Endodermal cell (in vitro differentiated cells): ENCODE results near the gene MARK4. TPM values are rescaled to one million over a fixed set of nuclear protein-coding genes. Genes with fewer than 3 reads are reported as not detected.

Experiments
- DNase-seq: peaks from one replicate; pipeline ENCODE4 v3.0.0-alpha.2; 2017
- H3K27ac ChIP-seq: 2 replicates; pipeline ENCODE4 v1.5.1; 2013; ENCODE audit warnings: mild to moderate bottlenecking, low read depth, low read length, moderate library complexity
- H3K27me3 ChIP-seq: 2 replicates; pipeline ENCODE4 v1.6.1; 2013; ENCODE audit warnings: mild to moderate bottlenecking, low read length, moderate library complexity; ENCODE audit not compliant: insufficient read depth, control insufficient read depth, poor library complexity, severe bottlenecking
- H3K36me3 ChIP-seq: 2 replicates; pipeline ENCODE4 v1.7.0; 2013; ENCODE audit warnings: mild to moderate bottlenecking, low read length, moderate library complexity; ENCODE audit not compliant: control insufficient read depth, insufficient read depth
- H3K4me1 ChIP-seq: one replicate; pipeline ENCODE4 v1.7.0; 2013; ENCODE audit warnings: low read length; ENCODE audit not compliant: control insufficient read depth, insufficient read depth
- H3K4me3 ChIP-seq: 2 replicates; pipeline ENCODE4 v1.5.1; 2013; ENCODE audit warnings: mild to moderate bottlenecking, low read length, moderate library complexity
- H3K9ac ChIP-seq: 2 replicates; pipeline ENCODE4 v1.6.1; 2013; ENCODE audit warnings: mild to moderate bottlenecking, low read length, moderate library complexity; ENCODE audit not compliant: poor library complexity, severe bottlenecking; ENCODE audit errors: extremely low read depth
- H3K9me3 ChIP-seq: 2 replicates; pipeline ENCODE4 v1.6.1; 2013; ENCODE audit warnings: mild to moderate bottlenecking, low read length, moderate library complexity; ENCODE audit not compliant: control insufficient read depth
- H3K27ac Mint-ChIP-seq: 2 replicates; pipeline ENCODE4 v1.8.0; 2020; ENCODE audit warnings: mixed read lengths
- H3K27me3 Mint-ChIP-seq: 2 replicates; pipeline ENCODE4 v1.8.0; 2021; ENCODE audit warnings: mild to moderate bottlenecking, mixed read lengths; ENCODE audit not compliant: insufficient read depth
- H3K36me3 Mint-ChIP-seq: 2 replicates; pipeline ENCODE4 v1.8.0; 2020; ENCODE audit warnings: low read depth, mixed read lengths
- H3K4me1 Mint-ChIP-seq: 2 replicates; pipeline ENCODE4 v1.8.0; 2020; ENCODE audit warnings: mixed read lengths
- H3K4me3 Mint-ChIP-seq: 2 replicates; pipeline ENCODE4 v1.8.0; 2020; ENCODE audit warnings: mild to moderate bottlenecking, moderate library complexity, mixed read lengths
- H3K9me3 Mint-ChIP-seq: 2 replicates; pipeline ENCODE4 v1.8.0; 2020; ENCODE audit warnings: mild to moderate bottlenecking, mixed read lengths
- CTCF ChIP-seq: fragments of 200-600 bp; sonication (generic); conservative IDR thresholded peaks from 2 replicates; pipeline ENCODE4 v1.5.0; 2021; ENCODE audit warnings: antibody characterized with exemption, mild to moderate bottlenecking
- WGBS, 2 experiments: methylation state at CpG; one replicate each; pipeline versions ENCODE4 v1.1.5 to v1.1.7; 2013; ENCODE audit warnings: missing lambda C conversion rate in 2 of 2, mixed read lengths in 1 of 2; ENCODE audit not compliant: insufficient coverage in 1 of 2, insufficient read length in 1 of 2; 5-methylcytosine and 5-hydroxymethylcytosine counted together
- total RNA-seq, 2 donors: library from RNA; stranded (reverse); fragmentation: NEBNext Ultra II Directional in 1 of 2; extraction: Animal tissue kit (Norgen Biotek cat#: 25700) in 1 of 2; gene quantifications; 2 replicates in 1 of 2; 3 replicates in 1 of 2; pipeline ENCODE4 v1.2.1, GENCODE V29; 2021

MARK4 gene
- total RNA-seq, 2 donors from 2014 or later = 74.6 to 90.6 TPM

- Histone ChIP-seq H3K27ac (no peak overlapping the region), H3K9ac (no peak overlapping the region), H3K9me3 (no peaks in the 10 kb centered on the region), H3K36me3 (peaks cover 59% of the 10 kb centered on the region), H3K4me1 (no peaks in the 10 kb centered on the region), H3K4me3 (no peak overlapping the region), H3K27me3 (no peaks in the 10 kb centered on the region)
- Mint-ChIP-seq H3K9me3 (no peaks in the 10 kb centered on the region), H3K4me1 (no peaks in the 10 kb centered on the region), H3K27me3 (no peaks in the 10 kb centered on the region), H3K4me3 (no peak overlapping the region), H3K27ac (no peak overlapping the region), H3K36me3 (peaks cover 60% of the 10 kb centered on the region)
- TF ChIP-seq CTCF = no peak
- DNase-seq = no peak
- 80 to 82% methylated on average over 6 to 7 of the region's 7 CpGs for WGBS, 2 experiments
Measured at GRCh38 chr19:45271735-45272108, 20.7 kb downstream of the MARK4 start.

GRCh38 chr19:45273521-45273855 lies 22.4 kb downstream of the MARK4 start:
- Histone ChIP-seq H3K4me3 (no peak overlapping the region), H3K27ac (no peak overlapping the region), H3K9me3 (no peaks in the 10 kb centered on the region), H3K4me1 (no peaks in the 10 kb centered on the region), H3K36me3 (peaks cover 52% of the 10 kb centered on the region), H3K9ac (no peak overlapping the region), H3K27me3 (no peaks in the 10 kb centered on the region)
- no peak for TF ChIP-seq CTCF
- H3K27me3 Mint-ChIP-seq = no peaks in the 10 kb centered on the region
- H3K36me3 Mint-ChIP-seq = peaks cover 68% of the 10 kb centered on the region
- no peak for DNase-seq
- H3K4me1 Mint-ChIP-seq = no peaks in the 10 kb centered on the region
- no peaks in the 10 kb centered on the region for H3K9me3 Mint-ChIP-seq
- no peak overlapping the region for H3K4me3 Mint-ChIP-seq
- 96 to 99% methylated on average over 12 to 14 of the region's 14 CpGs for WGBS, 2 experiments
- no peak overlapping the region for H3K27ac Mint-ChIP-seq

- no peak overlapping the region for H3K27ac Mint-ChIP-seq
- Histone ChIP-seq H3K36me3 (peaks cover 48% of the 10 kb centered on the region), H3K9me3 (no peaks in the 10 kb centered on the region), H3K27me3 (no peaks in the 10 kb centered on the region), H3K4me3 (no peak overlapping the region), H3K4me1 (no peaks in the 10 kb centered on the region), H3K27ac (no peak overlapping the region), H3K9ac (no peak overlapping the region)
- no peak for DNase-seq
- no peaks in the 10 kb centered on the region for H3K4me1 Mint-ChIP-seq
- TF ChIP-seq CTCF = no peak
- no peaks in the 10 kb centered on the region for H3K27me3 Mint-ChIP-seq
- H3K9me3 Mint-ChIP-seq = no peaks in the 10 kb centered on the region
- H3K36me3 Mint-ChIP-seq = peaks cover 63% of the 10 kb centered on the region
- no peak overlapping the region for H3K4me3 Mint-ChIP-seq
- WGBS, 2 experiments = 94% methylated on average over 4 to 12 of the region's 12 CpGs
Measured at GRCh38 chr19:45275370-45275971, 24.4 kb downstream of the MARK4 start.
